ENCODE measurements around the gene SETD2.

- TF ChIP-seq YY1 (IDR thresholded peaks at IDR 0.05; ENCODE audit: insufficient read depth, insufficient read length) = no peak
- TF ChIP-seq ZNF274 (IDR thresholded peaks at IDR 0.05; ENCODE audit: low read depth, low read length) = no peak
Measured at GRCh38 chr3:47130557-47130956, 33.4 kb downstream of the SETD2 start.

All from NT2/D1 (cell line).